OCI-LY7 (cell line): ENCODE measurements around the gene RPL36A.

Experiments used
- EZH2phosphoT487 ChIP-seq: fragments of 200-600 bp; sonication (generic); IDR thresholded peaks from 2 replicates; pipeline ENCODE4 v1.6.1; 2018; ENCODE audit warnings: low read depth, borderline replicate concordance, mild to moderate bottlenecking, mixed run types, antibody characterized with exemption, low read length, moderate library complexity, mixed read lengths
- TF ChIP-seq, protein P1 (sequence below): fragments of 200-600 bp; sonication (generic); conservative IDR thresholded peaks from 2 replicates; pipeline ENCODE4 v1.5.1; 2014; ENCODE audit warnings: mild to moderate bottlenecking, antibody characterized with exemption, low read length, moderate library complexity, mixed read lengths

DNA sequence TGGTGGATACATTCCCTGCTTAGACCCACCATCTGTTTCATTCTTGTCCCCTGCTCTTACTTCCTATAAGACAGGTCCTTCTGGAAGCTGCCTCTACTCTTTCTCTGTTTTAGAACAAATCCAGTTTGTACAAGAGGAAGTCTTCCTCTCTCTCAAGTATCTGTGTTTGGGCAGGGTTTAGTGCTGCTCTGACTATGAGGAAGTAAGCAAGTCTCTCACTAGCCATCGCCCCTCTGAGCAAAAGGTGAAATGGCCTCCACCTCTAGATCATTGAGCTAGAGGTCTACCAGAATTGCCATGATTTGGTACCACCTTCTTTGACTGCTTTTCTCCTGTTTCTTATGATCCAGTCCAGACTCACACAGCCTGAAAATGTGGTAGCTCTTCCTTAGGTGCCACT, 13.3 kb upstream of the RPL36A start:
- TF ChIP-seq EZH2phosphoT487, result no peak
- TF ChIP-seq, protein P1, sequence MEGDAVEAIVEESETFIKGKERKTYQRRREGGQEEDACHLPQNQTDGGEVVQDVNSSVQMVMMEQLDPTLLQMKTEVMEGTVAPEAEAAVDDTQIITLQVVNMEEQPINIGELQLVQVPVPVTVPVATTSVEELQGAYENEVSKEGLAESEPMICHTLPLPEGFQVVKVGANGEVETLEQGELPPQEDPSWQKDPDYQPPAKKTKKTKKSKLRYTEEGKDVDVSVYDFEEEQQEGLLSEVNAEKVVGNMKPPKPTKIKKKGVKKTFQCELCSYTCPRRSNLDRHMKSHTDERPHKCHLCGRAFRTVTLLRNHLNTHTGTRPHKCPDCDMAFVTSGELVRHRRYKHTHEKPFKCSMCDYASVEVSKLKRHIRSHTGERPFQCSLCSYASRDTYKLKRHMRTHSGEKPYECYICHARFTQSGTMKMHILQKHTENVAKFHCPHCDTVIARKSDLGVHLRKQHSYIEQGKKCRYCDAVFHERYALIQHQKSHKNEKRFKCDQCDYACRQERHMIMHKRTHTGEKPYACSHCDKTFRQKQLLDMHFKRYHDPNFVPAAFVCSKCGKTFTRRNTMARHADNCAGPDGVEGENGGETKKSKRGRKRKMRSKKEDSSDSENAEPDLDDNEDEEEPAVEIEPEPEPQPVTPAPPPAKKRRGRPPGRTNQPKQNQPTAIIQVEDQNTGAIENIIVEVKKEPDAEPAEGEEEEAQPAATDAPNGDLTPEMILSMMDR, result no peak
